Measurements from ENCODE around the gene PNLIPRP1.

The PNLIPRP1 gene

DNA sequence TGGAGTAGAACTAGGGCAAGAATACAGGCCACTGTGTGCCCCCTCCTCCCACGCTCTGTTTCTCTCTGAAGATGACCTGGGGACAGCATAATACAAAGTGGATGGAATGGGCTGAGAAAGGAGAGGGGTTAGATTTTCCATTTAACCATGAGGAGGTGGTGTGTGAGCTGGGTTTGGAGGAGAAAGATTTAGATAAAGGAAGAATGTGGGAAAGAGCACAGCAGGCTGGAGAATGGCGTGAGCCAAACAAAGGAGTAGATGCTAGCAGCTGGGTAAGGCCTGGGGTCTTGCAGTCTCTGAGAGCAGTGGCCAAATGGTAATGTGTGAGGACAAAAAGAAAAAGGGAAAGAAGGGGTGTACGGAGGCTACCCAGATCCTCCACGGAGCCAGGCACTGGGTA lies 38.6 kb downstream of the PNLIPRP1 start:
- no peaks in the 10 kb centered on the region for H3K4me1 ChIP-seq (ENCODE audit: insufficient read depth, insufficient read length)
- H3K9ac ChIP-seq (ENCODE audit: insufficient read length, low read depth) = no peak overlapping the region

DNA sequence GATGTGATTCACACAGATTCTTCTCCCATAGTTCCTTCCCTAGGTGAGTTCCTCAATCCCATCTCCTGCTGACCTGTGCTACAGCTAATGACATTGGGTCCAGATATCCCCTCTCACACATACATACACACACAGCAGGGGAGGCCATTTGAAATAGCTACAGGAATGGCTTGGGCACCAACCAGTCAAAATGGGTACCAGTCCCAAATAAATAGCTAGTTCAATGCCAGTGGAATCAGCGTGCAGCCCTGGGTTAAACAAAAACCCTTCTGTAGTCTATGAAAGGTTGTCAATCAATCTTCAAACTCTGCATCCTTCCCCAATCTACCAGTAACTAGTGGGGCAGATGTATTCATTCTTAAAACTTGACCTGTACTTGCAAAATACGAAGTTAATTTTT lies 39.3 kb downstream of the PNLIPRP1 start:
- Histone ChIP-seq H3K9ac (ENCODE audit: insufficient read length, low read depth) (no peak overlapping the region), H3K27me3 (ENCODE audit: insufficient read depth, insufficient read length) (peaks cover 6% of the 10 kb centered on the region), H3K36me3 (ENCODE audit: insufficient read depth, insufficient read length, low read length) (no peaks in the 10 kb centered on the region), H3K4me3 (ENCODE audit: insufficient read length, low read depth) (no peak overlapping the region), H3K4me1 (ENCODE audit: insufficient read depth, insufficient read length) (no peaks in the 10 kb centered on the region), H3K9me3 (ENCODE audit: insufficient read depth, low read length) (no peaks in the 10 kb centered on the region)
- no peak for DNase-seq (ENCODE audit: low read depth, low spot score)
- no peak for TF ChIP-seq SUZ12 (IDR thresholded peaks at IDR 0.05; ENCODE audit: extremely low read depth, insufficient read depth, insufficient read length)
- no peak for TF ChIP-seq YY1 (IDR thresholded peaks at IDR 0.05; ENCODE audit: insufficient read depth, insufficient read length)
- no peak for TF ChIP-seq ZNF274 (IDR thresholded peaks at IDR 0.05; ENCODE audit: low read depth, low read length)

More for the DNA sequence above, 38.6 kb downstream of the PNLIPRP1 start:
- Histone ChIP-seq H3K9me3 (ENCODE audit: insufficient read depth, low read length) (no peaks in the 10 kb centered on the region), H3K27me3 (ENCODE audit: insufficient read depth, insufficient read length) (peaks cover 6% of the 10 kb centered on the region), H3K4me3 (ENCODE audit: insufficient read length, low read depth) (no peak overlapping the region), H3K36me3 (ENCODE audit: insufficient read depth, insufficient read length, low read length) (no peaks in the 10 kb centered on the region)
- TF ChIP-seq SUZ12 (IDR thresholded peaks at IDR 0.05; ENCODE audit: extremely low read depth, insufficient read depth, insufficient read length) (no peak), YY1 (IDR thresholded peaks at IDR 0.05; ENCODE audit: insufficient read depth, insufficient read length) (no peak), ZNF274 (IDR thresholded peaks at IDR 0.05; ENCODE audit: low read depth, low read length) (no peak)
- DNase-seq (ENCODE audit: low read depth, low spot score) = no peak

DNA sequence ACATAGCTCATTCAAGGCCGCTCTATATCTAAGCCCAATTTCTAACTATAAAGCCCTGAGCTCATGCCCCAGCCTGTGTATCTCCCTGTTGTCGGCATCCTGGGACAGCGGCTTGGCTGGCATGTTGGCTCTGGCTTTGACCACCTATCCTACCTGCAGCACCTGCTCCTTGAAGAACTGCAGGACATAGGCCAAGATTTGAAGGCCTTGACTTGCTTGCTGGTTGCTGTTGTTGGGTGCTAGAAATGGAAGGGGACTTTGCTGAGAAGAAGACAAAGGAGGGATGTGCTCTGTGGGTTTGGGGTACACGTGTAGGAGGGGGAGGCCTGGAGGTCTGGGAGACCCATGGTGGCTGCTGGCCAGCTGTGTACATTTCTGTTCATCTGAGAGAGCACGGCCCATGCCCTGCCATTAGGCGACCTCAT lies 41.1 kb downstream of the PNLIPRP1 start:
- H3K9ac ChIP-seq (ENCODE audit: insufficient read length, low read depth) = no peak overlapping the region
- no peaks in the 10 kb centered on the region for H3K9me3 ChIP-seq (ENCODE audit: insufficient read depth, low read length)
- no peak for DNase-seq (ENCODE audit: low read depth, low spot score)
- peaks cover 3% of the 10 kb centered on the region for H3K27me3 ChIP-seq (ENCODE audit: insufficient read depth, insufficient read length)
- no peak overlapping the region for H3K4me3 ChIP-seq (ENCODE audit: insufficient read length, low read depth)
- no peaks in the 10 kb centered on the region for H3K36me3 ChIP-seq (ENCODE audit: insufficient read depth, insufficient read length, low read length)
- H3K4me1 ChIP-seq (ENCODE audit: insufficient read depth, insufficient read length) = no peaks in the 10 kb centered on the region
- TF ChIP-seq YY1 (IDR thresholded peaks at IDR 0.05; ENCODE audit: insufficient read depth, insufficient read length) = no peak
- no peak for TF ChIP-seq ZNF274 (IDR thresholded peaks at IDR 0.05; ENCODE audit: low read depth, low read length)
- TF ChIP-seq SUZ12 (IDR thresholded peaks at IDR 0.05; ENCODE audit: extremely low read depth, insufficient read depth, insufficient read length) = no peak

- DNase-seq (ENCODE audit: low read depth, low spot score) = no peak
- no peaks in the 10 kb centered on the region for H3K9me3 ChIP-seq (ENCODE audit: insufficient read depth, low read length)
- no peak overlapping the region for H3K9ac ChIP-seq (ENCODE audit: insufficient read length, low read depth)
- no peaks in the 10 kb centered on the region for H3K4me1 ChIP-seq (ENCODE audit: insufficient read depth, insufficient read length)
- no peaks in the 10 kb centered on the region for H3K36me3 ChIP-seq (ENCODE audit: insufficient read depth, insufficient read length, low read length)
- H3K4me3 ChIP-seq (ENCODE audit: insufficient read length, low read depth) = no peak overlapping the region
- TF ChIP-seq ZNF274 (IDR thresholded peaks at IDR 0.05; ENCODE audit: low read depth, low read length) = no peak
- TF ChIP-seq YY1 (IDR thresholded peaks at IDR 0.05; ENCODE audit: insufficient read depth, insufficient read length) = no peak
- TF ChIP-seq SUZ12 (IDR thresholded peaks at IDR 0.05; ENCODE audit: extremely low read depth, insufficient read depth, insufficient read length) = no peak
- H3K27me3 ChIP-seq (ENCODE audit: insufficient read depth, insufficient read length) = no peaks in the 10 kb centered on the region
Observed at GRCh38 chr10:116632596-116633215, 41.9 kb downstream of the PNLIPRP1 start.

DNA sequence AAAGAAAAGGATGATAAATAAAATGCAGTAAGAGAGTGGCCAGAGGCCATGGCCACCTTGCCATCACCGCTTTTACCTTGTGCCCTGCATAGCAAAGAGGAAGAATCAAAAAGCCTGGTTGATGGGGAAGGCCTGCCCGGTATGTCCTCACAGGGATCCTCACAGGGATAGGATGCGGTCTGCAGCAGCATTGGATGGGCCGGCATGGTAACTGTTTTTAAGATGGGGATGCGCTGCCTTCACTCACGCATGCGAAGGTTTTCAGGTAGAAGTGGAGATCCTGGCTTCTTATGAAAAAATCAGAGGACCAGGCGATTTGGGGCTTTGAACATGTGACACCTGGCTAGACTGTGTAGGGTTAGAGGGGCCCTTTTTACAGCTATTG lies 42.4 kb downstream of the PNLIPRP1 start:
- no peak for DNase-seq (ENCODE audit: low read depth, low spot score)
- Histone ChIP-seq H3K9ac (ENCODE audit: insufficient read length, low read depth) (no peak overlapping the region), H3K4me1 (ENCODE audit: insufficient read depth, insufficient read length) (no peaks in the 10 kb centered on the region), H3K27me3 (ENCODE audit: insufficient read depth, insufficient read length) (no peaks in the 10 kb centered on the region), H3K36me3 (ENCODE audit: insufficient read depth, insufficient read length, low read length) (no peaks in the 10 kb centered on the region), H3K4me3 (ENCODE audit: insufficient read length, low read depth) (no peak overlapping the region), H3K9me3 (ENCODE audit: insufficient read depth, low read length) (no peaks in the 10 kb centered on the region)
- TF ChIP-seq ZNF274 (IDR thresholded peaks at IDR 0.05; ENCODE audit: low read depth, low read length) (no peak), YY1 (IDR thresholded peaks at IDR 0.05; ENCODE audit: insufficient read depth, insufficient read length) (no peak), SUZ12 (IDR thresholded peaks at IDR 0.05; ENCODE audit: extremely low read depth, insufficient read depth, insufficient read length) (no peak)

GRCh38 chr10:116634126-116634975 lies 43.6 kb downstream of the PNLIPRP1 start:
- Histone ChIP-seq H3K36me3 (ENCODE audit: insufficient read depth, insufficient read length, low read length) (no peaks in the 10 kb centered on the region), H3K4me1 (ENCODE audit: insufficient read depth, insufficient read length) (no peaks in the 10 kb centered on the region), H3K4me3 (ENCODE audit: insufficient read length, low read depth) (no peak overlapping the region), H3K27me3 (ENCODE audit: insufficient read depth, insufficient read length) (no peaks in the 10 kb centered on the region), H3K9ac (ENCODE audit: insufficient read length, low read depth) (no peak overlapping the region), H3K9me3 (ENCODE audit: insufficient read depth, low read length) (no peaks in the 10 kb centered on the region)
- TF ChIP-seq YY1 (IDR thresholded peaks at IDR 0.05; ENCODE audit: insufficient read depth, insufficient read length) (no peak), ZNF274 (IDR thresholded peaks at IDR 0.05; ENCODE audit: low read depth, low read length) (no peak), SUZ12 (IDR thresholded peaks at IDR 0.05; ENCODE audit: extremely low read depth, insufficient read depth, insufficient read length) (no peak)
- DNase-seq (ENCODE audit: low read depth, low spot score) = no peak

DNA sequence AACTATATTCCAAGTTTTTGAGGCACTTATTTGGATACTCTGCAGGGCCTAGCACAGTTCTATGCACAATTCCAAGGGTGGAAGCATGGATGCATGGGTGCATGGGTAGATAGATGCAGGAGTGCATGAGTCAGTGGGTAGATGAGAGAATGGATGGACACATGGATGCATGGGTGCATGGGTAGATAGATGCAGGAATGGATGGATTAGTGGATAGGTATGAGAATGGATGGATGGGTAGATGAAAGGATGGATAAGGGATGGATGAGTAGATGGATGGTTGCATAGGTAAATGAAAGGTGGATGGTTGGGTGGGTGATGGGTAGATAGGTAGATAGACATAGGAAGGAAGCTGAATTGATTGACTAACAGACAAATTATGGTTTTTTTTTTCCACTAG lies 45.6 kb downstream of the PNLIPRP1 start:
- Histone ChIP-seq H3K9ac (ENCODE audit: insufficient read length, low read depth) (no peak overlapping the region), H3K36me3 (ENCODE audit: insufficient read depth, insufficient read length, low read length) (no peaks in the 10 kb centered on the region), H3K4me3 (ENCODE audit: insufficient read length, low read depth) (no peak overlapping the region), H3K27me3 (ENCODE audit: insufficient read depth, insufficient read length) (no peaks in the 10 kb centered on the region), H3K4me1 (ENCODE audit: insufficient read depth, insufficient read length) (no peaks in the 10 kb centered on the region), H3K9me3 (ENCODE audit: insufficient read depth, low read length) (no peaks in the 10 kb centered on the region)
- TF ChIP-seq SUZ12 (IDR thresholded peaks at IDR 0.05; ENCODE audit: extremely low read depth, insufficient read depth, insufficient read length) (no peak), YY1 (IDR thresholded peaks at IDR 0.05; ENCODE audit: insufficient read depth, insufficient read length) (no peak), ZNF274 (IDR thresholded peaks at IDR 0.05; ENCODE audit: low read depth, low read length) (no peak)
- DNase-seq (ENCODE audit: low read depth, low spot score) = no peak

Measured in NT2/D1 (cell line).